Peyer's patch (tissue), 4 donors: ENCODE data around the gene CCDC28B. TPM values are rescaled to one million over a fixed set of nuclear protein-coding genes. Genes with fewer than 3 reads are reported as not detected.

Experiments
- DNase-seq, 3 donors: peaks; one replicate each; pipeline ENCODE4 v3.0.0-alpha.2; 2017 to 2019
- H3K27ac ChIP-seq, 4 donors: fragments of 200-600 bp; sonication (generic); one replicate each; pipeline ENCODE4 v1.5.1; 2016 to 2019
- H3K27me3 ChIP-seq, 2 donors: fragments of 200-600 bp; sonication (generic); one replicate each; pipeline ENCODE4 v1.5.1; 2019
- H3K36me3 ChIP-seq, 3 donors: fragments of 200-600 bp; sonication (generic); one replicate each; pipeline ENCODE4 v1.5.1; 2016 to 2019
- H3K4me1 ChIP-seq, 4 donors: fragments of 200-600 bp; sonication (generic); one replicate each; pipeline ENCODE4 v1.5.1; 2016 to 2019
- H3K4me3 ChIP-seq, 4 donors: fragments of 200-600 bp; sonication (generic); 1 replicate in 3 of 4; 2 replicates in 1 of 4; pipeline ENCODE4 v1.5.1; 2016 to 2019; ENCODE audit warnings: mild to moderate bottlenecking in 1 of 4
- H3K9me3 ChIP-seq, 4 donors: fragments of 200-600 bp; sonication (generic); one replicate each; pipeline ENCODE4 v1.5.1; 2016 to 2019; ENCODE audit warnings: mild to moderate bottlenecking in 1 of 4
- POLR2A ChIP-seq, 2 donors: fragments of 450-650 bp; IDR thresholded peaks; one replicate each; pipeline ENCODE4 v1.5.1; 2017; ENCODE audit warnings: antibody characterized with exemption in 2 of 2, mild to moderate bottlenecking in 2 of 2, moderate library complexity in 2 of 2
- total RNA-seq, 4 donors: library from RNA; depleted of rRNA; stranded (reverse); fragments of >200 nt; gene quantifications; one replicate each; pipeline ENCODE4 v1.1.0, GENCODE V29; 2016
- TF ChIP-seq, protein P1 (sequence below), 6 experiments: fragments of 450-650 bp in 4 of 6; fragments of 200-600 bp in 2 of 6; sonication (generic) in 1 of 6; IDR thresholded peaks; one replicate each; pipeline ENCODE4 v1.5.1; 2017 to 2019; ENCODE audit warnings: antibody characterized with exemption in 6 of 6, mild to moderate bottlenecking in 3 of 6, moderate library complexity in 1 of 6

CCDC28B gene
- total RNA-seq, 4 donors from 2014 or later = 1.1 to 2.4 TPM; not detected in 2

DNA sequence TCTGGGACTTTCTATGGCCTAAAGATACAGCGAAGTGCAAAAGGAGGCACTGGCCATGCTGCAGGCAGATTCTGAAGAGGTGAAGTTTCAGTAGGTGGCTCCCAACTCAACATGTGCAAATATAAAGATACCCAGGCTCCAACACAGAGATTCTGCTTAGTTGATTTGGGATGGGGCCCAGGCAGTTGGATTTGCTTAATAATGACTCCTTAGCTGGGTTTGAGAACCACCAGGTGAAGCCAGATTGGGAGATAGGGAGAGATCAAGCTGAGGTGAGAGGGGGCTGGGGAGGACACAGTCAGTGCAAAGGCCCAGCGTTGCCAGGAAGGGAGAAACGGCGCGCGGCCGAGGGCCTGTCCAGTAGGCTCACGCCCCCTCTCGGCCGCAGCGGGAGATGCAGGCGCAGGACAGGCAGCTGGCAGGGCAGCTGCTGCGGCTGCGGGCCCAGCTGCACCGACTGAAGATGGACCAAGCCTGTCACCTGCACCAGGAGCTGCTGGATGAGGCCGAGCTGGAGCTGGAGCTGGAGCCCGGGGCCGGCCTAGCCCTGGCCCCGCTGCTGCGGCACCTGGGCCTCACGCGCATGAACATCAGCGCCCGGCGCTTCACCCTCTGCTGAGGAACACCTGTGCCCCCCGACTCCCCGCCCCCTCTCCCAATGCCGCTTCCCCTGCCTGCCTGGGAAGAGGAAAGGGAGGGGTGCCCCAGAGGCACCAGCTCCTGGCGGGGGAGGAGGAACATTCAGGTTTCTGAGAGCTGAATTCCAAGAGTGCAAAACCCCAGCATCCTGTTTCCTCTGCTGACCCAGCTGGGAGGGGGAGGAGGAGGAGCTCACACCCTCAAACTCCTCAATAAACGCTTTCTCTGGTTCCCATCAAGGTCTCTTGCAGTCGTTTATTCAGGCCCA, 47.8 kb downstream of the CCDC28B start:
- peak; percentile 89 to 96 (median 96) for DNase-seq
- no peaks in the 10 kb centered on the region for H3K27me3 ChIP-seq
- H3K4me1 ChIP-seq = peaks cover 0 to 44% (median 20%) of the 10 kb centered on the region in 4 donors
- no peak for TF ChIP-seq POLR2A (IDR thresholded peaks at IDR 0.05)
- TF ChIP-seq, protein P1, sequence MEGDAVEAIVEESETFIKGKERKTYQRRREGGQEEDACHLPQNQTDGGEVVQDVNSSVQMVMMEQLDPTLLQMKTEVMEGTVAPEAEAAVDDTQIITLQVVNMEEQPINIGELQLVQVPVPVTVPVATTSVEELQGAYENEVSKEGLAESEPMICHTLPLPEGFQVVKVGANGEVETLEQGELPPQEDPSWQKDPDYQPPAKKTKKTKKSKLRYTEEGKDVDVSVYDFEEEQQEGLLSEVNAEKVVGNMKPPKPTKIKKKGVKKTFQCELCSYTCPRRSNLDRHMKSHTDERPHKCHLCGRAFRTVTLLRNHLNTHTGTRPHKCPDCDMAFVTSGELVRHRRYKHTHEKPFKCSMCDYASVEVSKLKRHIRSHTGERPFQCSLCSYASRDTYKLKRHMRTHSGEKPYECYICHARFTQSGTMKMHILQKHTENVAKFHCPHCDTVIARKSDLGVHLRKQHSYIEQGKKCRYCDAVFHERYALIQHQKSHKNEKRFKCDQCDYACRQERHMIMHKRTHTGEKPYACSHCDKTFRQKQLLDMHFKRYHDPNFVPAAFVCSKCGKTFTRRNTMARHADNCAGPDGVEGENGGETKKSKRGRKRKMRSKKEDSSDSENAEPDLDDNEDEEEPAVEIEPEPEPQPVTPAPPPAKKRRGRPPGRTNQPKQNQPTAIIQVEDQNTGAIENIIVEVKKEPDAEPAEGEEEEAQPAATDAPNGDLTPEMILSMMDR (IDR thresholded peaks at IDR 0.05) = peak; percentile 78 to 94 (median 88)
- H3K9me3 ChIP-seq = no peaks in the 10 kb centered on the region
- peak overlapping the region; percentile 66 to 94 (median 85) for H3K27ac ChIP-seq
- no peaks in the 10 kb centered on the region for H3K36me3 ChIP-seq
- H3K4me3 ChIP-seq = peak overlapping the region; percentile 3 to 39 (median 25)

DNA sequence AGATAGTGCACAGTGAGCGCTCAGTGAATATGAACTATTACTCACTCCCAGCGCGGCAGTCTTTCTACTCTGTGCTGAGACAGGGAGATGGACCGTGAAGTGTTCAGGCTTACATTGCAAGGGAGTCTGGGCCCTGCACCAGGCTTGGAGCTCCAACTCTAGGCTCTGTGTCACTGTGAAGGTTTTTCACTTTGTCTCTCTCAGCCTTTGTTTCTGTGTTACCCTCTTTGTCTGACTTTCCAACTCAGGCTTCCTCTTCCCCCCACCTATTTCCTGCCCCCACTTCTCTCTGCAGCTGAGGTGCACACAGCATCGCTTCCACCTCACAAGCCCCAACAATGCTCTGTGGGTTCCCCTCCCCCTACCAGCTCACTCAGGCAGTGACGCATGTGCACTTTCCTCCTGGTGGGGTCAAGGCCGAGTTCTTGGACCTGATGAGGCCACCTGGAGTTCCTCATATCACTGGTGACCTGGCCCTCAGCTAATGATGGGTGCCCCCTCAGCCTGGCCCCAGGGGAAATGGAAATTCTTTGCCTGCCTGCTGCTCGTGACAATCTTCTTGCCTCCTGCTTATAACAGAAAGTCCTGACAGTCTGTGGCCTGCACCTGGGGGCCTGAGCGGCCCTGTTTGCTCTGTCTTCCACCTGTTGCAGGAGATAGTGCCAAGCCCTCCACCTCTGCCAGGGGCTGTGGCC, 49.6 kb downstream of the CCDC28B start:
- no peaks in the 10 kb centered on the region for H3K9me3 ChIP-seq
- no peaks in the 10 kb centered on the region for H3K36me3 ChIP-seq
- TF ChIP-seq, protein P1 (IDR thresholded peaks at IDR 0.05) = no peak
- no peak for TF ChIP-seq POLR2A (IDR thresholded peaks at IDR 0.05)
- peak in 2 of 3 donors; percentile 96 for DNase-seq
- H3K27me3 ChIP-seq = no peaks in the 10 kb centered on the region
- H3K4me3 ChIP-seq = peak overlapping the region in 1 of 4 donors; percentile 50
- H3K27ac ChIP-seq = peak overlapping the region; percentile 83 to 94 (median 85)
- peaks cover 0 to 53% (median 22%) of the 10 kb centered on the region in 4 donors for H3K4me1 ChIP-seq

DNA sequence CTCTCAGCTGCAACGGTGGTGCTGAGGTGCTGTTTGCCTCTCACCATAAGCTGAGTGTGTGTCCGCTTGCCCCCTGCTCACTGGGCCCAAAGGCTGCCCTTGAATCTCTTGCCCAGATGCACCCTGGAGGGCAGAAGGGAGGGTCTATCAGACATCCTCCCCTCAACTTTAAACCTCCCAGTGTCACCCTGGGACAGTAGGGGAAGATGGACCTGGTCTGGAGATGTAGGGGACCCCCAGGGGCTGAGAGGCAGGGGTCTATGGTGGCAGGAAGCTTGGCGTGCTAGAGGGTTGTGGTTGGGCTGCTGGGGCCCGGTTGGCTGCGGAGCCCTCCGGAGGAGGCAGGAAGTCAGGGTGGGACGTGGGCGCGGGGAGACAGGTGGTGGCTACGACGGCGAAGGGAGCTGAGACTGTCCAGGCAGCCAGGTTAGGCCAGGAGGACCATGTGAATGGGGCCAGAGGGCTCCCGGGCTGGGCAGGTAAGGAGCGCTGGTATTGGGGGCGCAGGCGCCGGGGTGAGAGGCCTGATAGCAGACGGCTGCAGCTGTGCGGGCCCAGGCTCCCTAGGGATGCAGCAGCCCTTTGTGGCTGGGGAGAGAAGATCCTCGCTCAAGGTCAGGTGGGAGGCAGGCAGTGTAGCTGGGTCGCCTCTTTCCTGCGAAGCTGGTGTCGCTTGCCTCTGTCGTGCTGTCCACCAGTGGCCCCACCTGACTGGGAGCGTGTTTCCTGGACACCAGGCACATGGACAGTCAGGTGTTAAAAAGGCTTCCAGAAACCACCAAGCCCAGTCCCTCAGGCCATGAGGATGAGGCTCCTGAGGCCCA, 50.7 kb downstream of the CCDC28B start, which contains the start of gene LCK:
Gene LCK (plus strand): TSS at position 373 of the 824 bp plus-strand sequence. CDS start 23,065 bp downstream, outside the sequence.
- Histone ChIP-seq H3K27me3 (no peaks in the 10 kb centered on the region), H3K36me3 (no peaks in the 10 kb centered on the region), H3K27ac (peak within 1 kb of the TSS; percentile 83 to 94 (median 85)), H3K4me3 (peak within 1 kb of the TSS; percentile 27 to 50 (median 37)), H3K9me3 (no peaks in the 10 kb centered on the region), H3K4me1 (peaks cover 0 to 53% (median 24%) of the 10 kb centered on the region in 4 donors)
- peak in 1 of 2 donors; percentile 19 for TF ChIP-seq POLR2A (IDR thresholded peaks at IDR 0.05)
- TF ChIP-seq, protein P1 (IDR thresholded peaks at IDR 0.05) = no peak
- peak in 2 of 3 donors; percentile 76 to 87 for DNase-seq

Other genes starting within 250 kb of the CCDC28B start
- gene KHDRBS1, start 186.7 kb upstream of the CCDC28B start, total RNA-seq = 10 to 100 TPM; 54.2 to 97.4 (median 59.7) TPM
- 1 to 10 TPM; 2.5 to 9.9 (median 6.6) TPM for gene TMEM39B, start 127.7 kb upstream of the CCDC28B start, total RNA-seq
- gene KPNA6, start 92.5 kb upstream of the CCDC28B start, total RNA-seq = 10 to 100 TPM; 24.8 to 29.8 (median 25.6) TPM
- gene TXLNA, start 20.9 kb upstream of the CCDC28B start, total RNA-seq = 10 to 100 TPM; 27.1 to 46.2 (median 31.0) TPM
- gene IQCC, start 5.1 kb downstream of the CCDC28B start, total RNA-seq = 1 to 10 TPM in 3 of 4 donors, under 1 TPM in 1; 0.88 to 8.3 (median 2.6) TPM
- under 1 TPM in 1 of 4 donors, not detected in 3; 0.85 TPM for gene DCDC2B, start 8.5 kb downstream of the CCDC28B start, total RNA-seq
- gene TMEM234, start 21.8 kb downstream of the CCDC28B start, total RNA-seq = 10 to 100 TPM; 15.9 to 47.0 (median 25.4) TPM
- gene EIF3I, start 21.8 kb downstream of the CCDC28B start, total RNA-seq = 100 to 1,000 TPM in 1 of 4 donors, 10 to 100 TPM in 3; 76.1 to 105 (median 84.7) TPM
- 1 to 10 TPM in 2 of 4 donors, not detected in 2; 4.1 to 5.1 TPM for gene FAM167B, start 46.6 kb downstream of the CCDC28B start, total RNA-seq
- 10 to 100 TPM in 2 of 4 donors, 1 to 10 TPM in 2; 8.6 to 59.4 (median 12.4) TPM for gene LCK, start 50.7 kb downstream of the CCDC28B start, total RNA-seq
- 100 to 1,000 TPM in 3 of 4 donors, 10 to 100 TPM in 1; 93.0 to 147 (median 122) TPM for gene HDAC1, start 91.5 kb downstream of the CCDC28B start, total RNA-seq
- 10 to 100 TPM; 19.1 to 51.2 (median 35.9) TPM for gene MARCKSL1, start 135.6 kb downstream of the CCDC28B start, total RNA-seq
- gene FAM229A, start 161.9 kb downstream of the CCDC28B start, total RNA-seq = 10 to 100 TPM; 15.7 to 44.5 (median 25.6) TPM
- gene TSSK3, start 161.9 kb downstream of the CCDC28B start, total RNA-seq = 1 to 10 TPM in 1 of 4 donors, not detected in 3; 5.2 TPM
- 100 to 1,000 TPM in 3 of 4 donors, 10 to 100 TPM in 1; 89.1 to 140 (median 109) TPM for gene BSDC1, start 193.8 kb downstream of the CCDC28B start, total RNA-seq